Endometrium (tissue), 2 donors: ENCODE results near the gene BMAL1.

Experiments used
- FAIRE-seq: peaks from 2 replicates; lab custom pipeline; 2012; peaks lifted over from hg19 to GRCh38; lab: Jason Lieb, UNC
- donor health status: control.
- donor health status: control.

Gene BMAL1

DNA sequence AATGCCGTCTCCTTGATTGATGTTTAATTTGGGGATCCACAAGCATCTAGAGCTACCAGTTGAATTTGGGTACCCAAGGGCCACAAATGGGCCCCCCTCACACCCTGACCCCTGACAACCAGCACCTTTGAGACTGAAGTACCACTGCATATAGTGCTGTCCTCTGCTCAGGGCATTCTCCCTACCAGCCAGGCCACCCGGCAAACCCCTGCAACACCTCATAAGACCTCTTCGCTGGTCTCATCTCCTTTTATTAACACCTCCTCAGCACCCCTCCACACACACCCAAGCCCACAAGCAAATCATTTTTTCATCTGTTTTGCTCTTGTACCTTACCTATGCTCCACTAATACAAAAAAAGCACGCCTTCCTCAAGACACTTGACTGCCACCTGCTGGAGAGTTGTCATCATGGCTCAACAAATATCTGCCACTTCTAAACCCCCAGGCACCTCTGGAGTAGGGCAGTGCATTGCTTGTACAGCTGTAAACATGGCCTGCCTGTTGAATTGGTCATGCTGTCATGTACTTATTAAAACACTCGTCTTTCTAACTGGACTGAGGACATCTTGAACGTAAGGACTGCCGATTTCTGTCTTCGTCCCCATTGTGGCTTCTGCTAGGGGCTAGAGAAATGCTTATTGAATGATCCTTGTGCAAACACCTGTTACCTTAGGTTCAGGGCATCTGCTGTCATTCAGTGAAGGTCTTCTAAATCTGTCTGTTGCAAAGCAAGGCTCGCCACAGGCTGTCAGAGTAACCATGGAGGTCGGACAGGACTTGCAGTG is 66.5 kb downstream of the BMAL1 start:
- no peak for FAIRE-seq

GRCh38 chr11:13344818-13345217 is 67.2 kb downstream of the BMAL1 start:
- no peak for FAIRE-seq

DNA sequence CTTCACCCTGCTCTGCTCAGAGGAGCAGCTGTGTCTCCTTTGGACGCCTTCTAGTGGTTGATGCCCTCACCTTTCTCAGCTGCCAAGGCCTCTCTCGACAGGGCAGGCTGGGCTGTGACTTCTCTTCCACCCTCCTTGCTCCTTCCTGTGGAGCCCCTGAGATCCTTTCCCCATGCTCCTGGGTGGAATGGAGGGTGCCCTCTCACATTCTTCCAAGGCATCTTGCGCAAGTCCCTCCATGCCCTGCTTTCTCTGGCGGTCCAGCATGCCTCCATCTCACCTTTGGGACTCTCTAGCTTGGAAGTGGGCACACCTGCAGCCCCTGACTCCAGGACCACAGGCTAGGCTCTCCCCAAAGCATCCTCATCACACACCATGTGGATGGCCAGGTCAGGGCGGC is 68.9 kb downstream of the BMAL1 start:
- no peak for FAIRE-seq

GRCh38 chr11:13347901-13348300 is 70.3 kb downstream of the BMAL1 start:
- no peak for FAIRE-seq

GRCh38 chr11:13348305-13348704 is 70.7 kb downstream of the BMAL1 start:
- no peak for FAIRE-seq

DNA sequence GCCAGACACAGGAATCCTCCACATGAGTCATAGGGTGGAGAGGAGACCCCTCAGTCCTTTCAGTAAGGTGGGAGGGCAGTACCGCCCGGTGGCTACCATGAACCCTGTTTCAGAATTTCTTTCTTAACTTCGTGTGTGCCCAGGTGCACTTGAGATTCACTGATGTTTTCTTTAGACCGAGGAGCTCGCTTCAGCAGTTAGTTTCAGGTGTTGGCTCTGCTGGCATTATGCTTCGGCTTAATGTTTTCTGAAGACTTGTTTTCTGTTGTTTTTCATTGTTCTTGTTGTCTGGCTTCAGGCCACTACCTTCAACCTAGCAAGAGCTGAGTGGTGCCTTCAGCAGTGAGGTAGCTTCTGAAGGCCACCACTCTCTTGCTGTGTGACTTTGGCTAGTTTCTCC is 71.5 kb downstream of the BMAL1 start:
- no peak for FAIRE-seq

- no peak for FAIRE-seq
These were observed 72.0 kb downstream of the BMAL1 start for GRCh38 chr11:13349581-13349980.

- no peak for FAIRE-seq
These were observed 75.1 kb downstream of the BMAL1 start for GRCh38 chr11:13352711-13353110.

GRCh38 chr11:13354335-13354734 is 76.7 kb downstream of the BMAL1 start:
- FAIRE-seq = no peak

DNA sequence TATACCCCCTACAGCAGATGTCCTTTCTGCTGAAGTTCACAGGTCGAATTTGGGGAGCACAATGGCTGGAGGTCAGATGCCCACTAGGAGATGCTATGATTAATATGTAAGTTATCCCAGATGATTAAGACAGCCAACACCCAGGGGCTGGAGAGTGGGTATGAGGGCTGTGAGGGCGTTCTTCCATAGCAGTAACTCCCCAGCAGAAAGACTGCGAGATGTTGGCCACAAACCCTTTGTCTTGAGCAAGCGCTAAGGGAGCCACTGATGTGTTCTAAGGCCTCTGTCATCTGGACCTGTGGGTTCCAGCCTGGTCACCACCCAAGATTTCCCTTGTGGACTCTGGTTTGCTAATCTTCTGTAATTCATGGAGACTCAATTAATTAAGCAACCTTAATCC is 77.6 kb downstream of the BMAL1 start:
- FAIRE-seq = no peak

- FAIRE-seq = no peak
These were observed 79.6 kb downstream of the BMAL1 start for GRCh38 chr11:13357232-13357631.

DNA sequence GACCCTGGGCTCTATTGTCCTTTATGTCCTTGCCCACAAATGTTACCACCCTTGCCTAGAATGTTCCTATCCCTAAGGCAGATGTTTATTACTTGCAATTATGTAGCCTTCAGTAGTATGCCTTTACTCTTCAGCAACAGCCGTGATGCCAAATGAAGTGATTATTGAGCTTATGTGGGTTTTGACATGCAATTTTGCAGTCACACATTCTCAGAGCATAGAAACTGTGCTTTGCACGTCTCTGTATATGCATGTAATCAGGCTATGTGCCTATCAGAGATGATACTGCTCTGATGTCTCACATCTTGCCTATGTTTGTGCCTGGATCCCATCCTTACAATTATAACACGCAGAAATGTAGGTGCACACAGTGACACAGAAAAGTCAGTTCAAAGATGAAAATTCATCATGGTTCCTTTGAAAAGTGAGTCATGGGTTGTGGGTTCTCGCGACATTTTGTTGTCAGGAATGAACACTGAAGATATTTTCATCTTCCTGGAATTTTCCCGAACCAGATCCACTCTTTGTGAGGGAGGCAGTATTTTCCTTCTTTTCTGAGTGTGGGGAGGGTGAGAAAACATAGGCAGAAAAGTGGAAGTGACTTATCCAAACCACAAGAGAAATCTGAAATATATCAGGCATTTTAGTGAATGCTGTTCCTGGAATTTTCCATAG is 81.1 kb downstream of the BMAL1 start:
- FAIRE-seq = no peak

GRCh38 chr11:13362596-13363109 is 85.1 kb downstream of the BMAL1 start:
- no peak for FAIRE-seq

DNA sequence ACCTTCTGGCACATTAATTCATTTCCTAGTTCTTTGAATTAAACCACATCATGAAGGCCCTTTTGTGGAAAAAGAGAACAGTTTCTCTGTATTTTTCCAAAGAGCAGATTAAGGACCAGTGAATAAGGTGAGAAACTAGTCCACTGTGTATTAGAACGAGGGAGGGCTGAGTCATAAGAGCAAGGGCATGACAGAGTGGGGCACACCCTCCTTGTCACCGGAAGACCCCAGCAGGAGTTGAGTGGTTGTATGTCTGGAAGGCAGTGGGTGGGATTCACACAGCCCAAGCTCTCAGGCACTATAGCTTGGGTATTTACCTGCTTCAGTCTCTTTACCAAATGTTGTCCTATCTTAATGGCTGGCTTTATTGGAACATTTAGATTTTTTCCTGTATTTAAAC is 86.8 kb downstream of the BMAL1 start:
- no peak for FAIRE-seq

DNA sequence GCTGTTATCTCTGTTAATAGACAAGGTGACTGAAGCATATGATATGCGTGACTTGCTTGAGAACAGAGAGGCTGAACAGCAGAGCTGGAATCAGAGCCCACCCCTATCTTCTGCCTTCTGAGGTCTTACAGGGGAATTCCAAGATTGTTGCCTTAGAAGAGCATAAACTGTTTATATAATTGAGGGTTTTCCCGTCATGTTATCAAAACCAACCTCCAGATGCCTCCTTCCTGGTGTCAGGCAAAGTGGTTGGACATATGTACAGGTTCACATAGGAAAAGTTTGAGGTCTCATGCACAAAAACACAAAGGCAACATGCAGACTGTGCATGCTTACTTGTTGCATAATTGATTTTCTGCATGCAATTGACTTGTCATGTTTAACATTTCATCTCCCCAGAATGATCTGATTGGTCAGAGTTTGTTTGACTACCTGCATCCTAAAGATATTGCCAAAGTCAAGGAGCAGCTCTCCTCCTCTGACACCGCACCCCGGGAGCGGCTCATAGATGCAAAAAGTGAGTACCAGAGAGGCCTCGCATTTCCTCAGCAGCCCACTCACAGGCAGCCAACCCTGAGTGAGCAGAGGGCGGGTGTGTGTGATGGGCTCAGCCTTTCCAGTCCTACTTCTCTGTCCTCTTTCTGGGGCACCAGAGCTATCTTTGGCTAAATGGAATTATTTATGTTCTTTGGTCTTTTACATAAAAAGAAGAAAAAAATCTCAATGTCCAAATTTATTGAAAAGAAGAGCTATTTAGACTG is 88.9 kb downstream of the BMAL1 start:
- no peak for FAIRE-seq

- FAIRE-seq = no peak
These were observed 89.5 kb downstream of the BMAL1 start for GRCh38 chr11:13367115-13367514.

GRCh38 chr11:13368041-13368446 is 90.5 kb downstream of the BMAL1 start:
- FAIRE-seq = no peak

DNA sequence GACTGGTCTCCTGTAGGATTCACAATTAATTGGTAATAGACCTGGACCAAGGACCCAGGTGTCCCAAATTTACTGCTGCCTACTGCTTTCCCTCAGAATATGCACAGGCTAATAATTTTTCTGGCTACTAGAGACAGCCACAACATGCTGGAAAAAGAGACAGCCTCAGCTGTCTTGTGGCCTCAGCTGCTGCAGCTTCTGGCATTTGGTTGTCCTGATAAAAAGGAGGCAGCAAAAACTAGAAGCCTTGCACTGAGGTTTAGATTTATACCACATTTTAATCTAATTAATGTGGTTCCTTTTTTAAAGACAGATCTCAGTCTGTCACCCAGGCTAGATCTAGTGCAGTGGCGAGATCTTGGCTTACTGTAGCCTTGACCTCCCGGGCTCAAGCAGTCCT is 95.6 kb downstream of the BMAL1 start:
- FAIRE-seq = no peak

GRCh38 chr11:13375798-13376197 is 98.2 kb downstream of the BMAL1 start:
- FAIRE-seq = no peak

DNA sequence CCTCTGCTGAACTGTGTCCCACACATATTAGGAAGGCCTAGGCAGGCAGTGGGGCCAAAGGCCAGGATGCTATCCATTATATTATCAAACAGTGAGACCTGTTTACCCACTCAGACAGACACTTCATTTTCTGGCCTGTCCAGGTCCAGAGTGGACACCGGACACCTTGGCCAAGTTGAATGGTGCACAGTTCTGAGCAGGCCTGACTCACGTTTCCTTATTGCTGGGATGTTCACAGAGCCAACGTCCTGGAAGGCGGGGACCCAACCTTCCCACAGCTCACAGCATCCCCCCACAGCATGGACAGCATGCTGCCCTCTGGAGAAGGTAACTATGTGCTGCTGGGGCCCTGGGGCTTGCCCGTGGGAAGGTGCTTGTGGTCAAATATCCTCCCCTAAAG is 98.8 kb downstream of the BMAL1 start:
- no peak for FAIRE-seq

DNA sequence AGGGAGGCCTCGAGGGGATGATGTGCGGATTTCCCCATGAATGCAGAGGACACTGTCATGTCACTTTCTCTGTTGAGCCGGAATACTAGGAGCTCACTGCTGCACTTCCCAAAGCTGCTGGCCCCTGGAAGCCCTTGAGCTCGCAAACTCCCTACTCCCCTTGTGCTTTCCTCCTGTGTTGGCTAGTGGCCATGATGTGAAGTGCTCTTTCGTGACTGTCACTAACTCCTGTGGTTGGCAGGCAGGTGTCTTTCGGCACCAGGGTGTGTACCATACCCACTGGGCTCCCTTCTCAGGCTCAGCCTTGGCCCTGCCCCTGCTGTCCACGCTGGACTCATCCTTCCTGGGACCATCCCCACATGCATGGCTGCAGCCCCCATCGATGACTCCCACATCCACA is 99.2 kb downstream of the BMAL1 start:
- no peak for FAIRE-seq

- no peak for FAIRE-seq
These were observed 100.7 kb downstream of the BMAL1 start for GRCh38 chr11:13378316-13378715.

GRCh38 chr11:13380731-13381130 is 103.1 kb downstream of the BMAL1 start:
- no peak for FAIRE-seq
